Trophoblast cell (in vitro differentiated cells and primary cell): ENCODE measurements around the gene OSCAR. TPM values are rescaled to one million over a fixed set of nuclear protein-coding genes. Genes with fewer than 3 reads are reported as not detected.

Experiments used
- DNase-seq, 2 donors: peaks; one replicate each; pipeline ENCODE4 v3.0.0-alpha.2; 2016
- H2AFZ ChIP-seq: 2 replicates; pipeline ENCODE4 v1.6.1; 2013; ENCODE audit warnings: low read length, moderate library complexity, mild to moderate bottlenecking; ENCODE audit not compliant: insufficient read depth, poor library complexity
- H2AK5ac ChIP-seq: 2 replicates; pipeline ENCODE4 v1.6.1; 2013; ENCODE audit warnings: mild to moderate bottlenecking, low read length
- H2BK120ac ChIP-seq: 2 replicates; pipeline ENCODE4 v1.6.1; 2013; ENCODE audit warnings: low read length, mild to moderate bottlenecking, moderate library complexity; ENCODE audit not compliant: insufficient read depth, poor library complexity
- H2BK12ac ChIP-seq: 2 replicates; pipeline ENCODE4 v1.6.1; 2013; ENCODE audit warnings: mild to moderate bottlenecking, low read length, moderate library complexity
- H2BK5ac ChIP-seq: 2 replicates; pipeline ENCODE4 v1.6.1; 2013; ENCODE audit warnings: low read length, low read depth, moderate library complexity, mild to moderate bottlenecking; ENCODE audit not compliant: poor library complexity
- H3K14ac ChIP-seq: 2 replicates; pipeline ENCODE4 v1.6.1; 2013; ENCODE audit warnings: mild to moderate bottlenecking, low read length
- H3K18ac ChIP-seq: 2 replicates; pipeline ENCODE4 v1.6.1; 2013; ENCODE audit warnings: mild to moderate bottlenecking, low read length
- H3K23ac ChIP-seq: 2 replicates; pipeline ENCODE4 v1.6.1; 2013; ENCODE audit warnings: low read length
- H3K27ac ChIP-seq: 2 replicates; pipeline ENCODE4 v1.5.1; 2013; ENCODE audit warnings: low read depth, mild to moderate bottlenecking, inconsistent platforms, low read length, moderate library complexity
- H3K27me3 ChIP-seq: 2 replicates; pipeline ENCODE4 v1.6.1; 2013; ENCODE audit warnings: inconsistent platforms, mild to moderate bottlenecking, low read length, moderate library complexity; ENCODE audit not compliant: insufficient read depth
- H3K36me3 ChIP-seq, 2 experiments: 1 replicate in 1 of 2; 2 replicates in 1 of 2; pipeline ENCODE4 v1.6.1; 2013; ENCODE audit warnings: low read length in 2 of 2, mild to moderate bottlenecking in 2 of 2, moderate library complexity in 1 of 2; ENCODE audit not compliant: insufficient read depth in 2 of 2, control insufficient read depth in 1 of 2
- H3K4ac ChIP-seq: 2 replicates; pipeline ENCODE4 v1.6.1; 2013; ENCODE audit warnings: low read depth, mild to moderate bottlenecking, low read length, moderate library complexity
- H3K4me1 ChIP-seq, 2 experiments: 1 replicate in 1 of 2; 2 replicates in 1 of 2; pipeline ENCODE4 v1.6.1; 2013; ENCODE audit warnings: low read length in 2 of 2, mild to moderate bottlenecking in 2 of 2, moderate library complexity in 1 of 2; ENCODE audit not compliant: insufficient read depth in 2 of 2, control insufficient read depth in 1 of 2
- H3K4me2 ChIP-seq: 2 replicates; pipeline ENCODE4 v1.6.1; 2013; ENCODE audit warnings: inconsistent platforms, mild to moderate bottlenecking, low read length, moderate library complexity
- H3K4me3 ChIP-seq: 2 replicates; pipeline ENCODE4 v1.5.1; 2013; ENCODE audit warnings: mild to moderate bottlenecking, low read depth, low read length, inconsistent platforms
- H3K79me1 ChIP-seq: one replicate; pipeline ENCODE4 v1.6.1; 2013; ENCODE audit warnings: low read length
- H3K79me2 ChIP-seq: 2 replicates; pipeline ENCODE4 v1.6.1; 2013; ENCODE audit warnings: low read length, mild to moderate bottlenecking; ENCODE audit not compliant: control insufficient read depth, insufficient read depth, poor library complexity
- H3K9ac ChIP-seq: 2 replicates; pipeline ENCODE4 v1.6.1; 2013; ENCODE audit warnings: mild to moderate bottlenecking, low read length
- H3K9me3 ChIP-seq: 2 replicates; pipeline ENCODE4 v1.6.1; 2013; ENCODE audit warnings: low read depth, mild to moderate bottlenecking, control low read depth, inconsistent platforms, low read length; ENCODE audit not compliant: insufficient read depth
- H4K12ac ChIP-seq: 2 replicates; pipeline ENCODE4 v1.6.1; 2013; ENCODE audit warnings: low read depth, mild to moderate bottlenecking, low read length, moderate library complexity
- H4K8ac ChIP-seq: 2 replicates; pipeline ENCODE4 v1.6.1; 2013; ENCODE audit warnings: low read depth, mild to moderate bottlenecking, low read length, moderate library complexity
- H4K91ac ChIP-seq: one replicate; pipeline ENCODE4 v1.6.1; 2013; ENCODE audit warnings: low read depth, mild to moderate bottlenecking, low read length, moderate library complexity
- WGBS: extraction: QIAGEN DNeasy Blood & Tissue Kit; methylation state at CpG from one replicate; pipeline ENCODE4 v1.1.7; 2013; ENCODE audit warnings: missing lambda C conversion rate; ENCODE audit not compliant: insufficient read length, insufficient coverage; ENCODE audit errors: extremely low coverage; 5-methylcytosine and 5-hydroxymethylcytosine counted together
- polyA plus RNA-seq: library from polyadenylated mRNA; stranded (reverse); fragments of 200-250 nt; gene quantifications from 2 replicates; pipeline ENCODE4 v1.2.3, GENCODE V29; 2013

Gene OSCAR, protein sequence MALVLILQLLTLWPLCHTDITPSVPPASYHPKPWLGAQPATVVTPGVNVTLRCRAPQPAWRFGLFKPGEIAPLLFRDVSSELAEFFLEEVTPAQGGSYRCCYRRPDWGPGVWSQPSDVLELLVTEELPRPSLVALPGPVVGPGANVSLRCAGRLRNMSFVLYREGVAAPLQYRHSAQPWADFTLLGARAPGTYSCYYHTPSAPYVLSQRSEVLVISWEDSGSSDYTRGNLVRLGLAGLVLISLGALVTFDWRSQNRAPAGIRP
- polyA plus RNA-seq, result 0.07 and 0.08 TPM in 2 replicates

DNA sequence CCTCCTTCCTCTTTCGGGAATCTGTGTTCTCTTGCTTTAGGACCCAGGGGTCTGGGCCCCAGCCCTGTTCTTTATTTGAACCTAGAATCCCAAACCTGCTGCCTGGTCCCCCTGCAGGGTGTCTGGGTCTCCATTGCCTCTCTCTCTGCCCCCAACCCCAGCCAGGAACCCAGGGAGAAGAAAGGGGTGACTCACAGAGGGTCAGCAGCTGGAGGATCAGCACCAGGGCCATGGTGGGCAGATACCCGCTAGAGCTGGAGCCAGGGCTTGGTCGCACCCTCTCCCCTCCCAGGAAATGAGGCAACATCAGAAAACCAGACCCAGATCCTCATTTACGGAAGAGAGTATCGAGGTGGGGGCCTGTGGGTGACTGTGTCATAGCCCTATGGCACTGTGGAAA, at the start of gene OSCAR:
Gene OSCAR, minus strand, starts transcription at position 243 of the 400 bp plus-strand sequence. Its CDS starts 11 bp downstream, at position 232.
- Histone ChIP-seq H3K9ac (peak within 1 kb of the TSS; percentile 21), H4K12ac (no peak within 1 kb of the TSS), H3K18ac (no peak within 1 kb of the TSS), H4K91ac (no peak within 1 kb of the TSS), H3K27ac (no peak within 1 kb of the TSS), H2BK12ac (no peak within 1 kb of the TSS), H3K14ac (no peak within 1 kb of the TSS), H3K79me1 (peaks cover 7% of the 10 kb centered on the region), H2AK5ac (no peak within 1 kb of the TSS), H3K4ac (no peak within 1 kb of the TSS), H4K8ac (no peak within 1 kb of the TSS), H3K79me2 (peaks cover 5% of the 10 kb centered on the region), H3K4me2 (no peak within 1 kb of the TSS), H2BK120ac (no peak within 1 kb of the TSS), H3K9me3 (no peaks in the 10 kb centered on the region), H2AFZ (no peak within 1 kb of the TSS), H3K23ac (no peak within 1 kb of the TSS), H3K4me3 (no peak within 1 kb of the TSS), H3K36me3 (peaks cover 3 to 4% of the 10 kb centered on the region in 2 experiments), H3K4me1 (peaks cover 3 to 12% of the 10 kb centered on the region in 2 experiments), H3K27me3 (peaks cover 3% of the 10 kb centered on the region), H2BK5ac (no peak within 1 kb of the TSS)
- no CpG with 5 or more reads among the region's 5 CpGs for WGBS
- peak in 1 of 2 donors; percentile 25 for DNase-seq

DNA sequence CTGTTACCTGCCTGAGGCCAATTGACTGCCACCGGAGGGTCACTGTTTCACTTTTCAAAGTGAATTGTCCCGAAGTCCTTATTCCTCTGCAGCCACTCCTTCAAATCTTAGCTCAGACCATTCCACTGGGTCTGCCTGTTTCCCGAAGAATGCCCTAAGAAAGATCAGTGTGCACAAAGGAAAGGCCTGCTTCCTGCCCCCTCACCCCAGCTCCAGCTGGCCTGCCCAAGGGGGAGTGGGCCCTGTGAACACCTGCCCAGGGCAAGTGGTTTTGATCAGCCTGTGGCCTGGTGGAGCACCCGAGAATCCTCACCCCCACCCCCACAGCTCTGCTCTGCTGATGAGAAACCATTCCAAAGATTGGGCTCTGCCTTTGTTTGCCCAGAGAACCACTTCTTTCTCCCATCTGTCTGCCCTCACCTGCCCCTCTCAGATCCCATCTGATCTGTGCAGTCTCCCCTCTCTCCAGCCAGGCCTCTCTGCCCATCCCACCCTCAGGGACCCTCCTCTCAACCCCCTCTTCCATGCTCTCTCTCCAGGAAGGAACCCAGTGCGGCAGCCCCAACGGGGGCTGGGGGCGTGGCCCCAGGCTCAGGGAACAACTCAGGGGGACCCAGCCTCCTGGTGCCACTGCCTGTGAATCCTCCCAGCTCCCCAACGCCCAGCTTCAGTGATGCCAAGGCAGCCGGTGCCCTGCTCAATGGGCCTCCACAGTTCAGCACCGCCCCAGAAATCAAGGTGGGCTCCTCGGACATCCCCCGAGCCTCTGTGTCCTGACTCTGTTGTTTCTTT, 48.6 kb upstream of the OSCAR start:
- Histone ChIP-seq H3K4me3 (no peak overlapping the region), H3K4ac (no peak overlapping the region), H3K9me3 (peaks cover 1% of the 10 kb centered on the region), H3K4me2 (no peak overlapping the region), H3K79me1 (no peaks in the 10 kb centered on the region), H3K4me1 (no peaks in the 10 kb centered on the region), H3K23ac (no peak overlapping the region), H3K27me3 (no peaks in the 10 kb centered on the region), H2BK120ac (no peak overlapping the region), H4K12ac (no peak overlapping the region), H3K36me3 (peaks cover 96 to 98% of the 10 kb centered on the region in 2 experiments), H4K8ac (no peak overlapping the region), H2AK5ac (no peak overlapping the region), H3K27ac (no peak overlapping the region), H2AFZ (no peak overlapping the region), H2BK5ac (no peak overlapping the region), H3K79me2 (no peaks in the 10 kb centered on the region), H3K18ac (no peak overlapping the region), H2BK12ac (no peak overlapping the region), H3K14ac (no peak overlapping the region), H4K91ac (no peak overlapping the region), H3K9ac (no peak overlapping the region)
- no CpG with 5 or more reads among the region's 12 CpGs for whole genome bisulfite sequencing
- no peak for DNase-seq

DNA sequence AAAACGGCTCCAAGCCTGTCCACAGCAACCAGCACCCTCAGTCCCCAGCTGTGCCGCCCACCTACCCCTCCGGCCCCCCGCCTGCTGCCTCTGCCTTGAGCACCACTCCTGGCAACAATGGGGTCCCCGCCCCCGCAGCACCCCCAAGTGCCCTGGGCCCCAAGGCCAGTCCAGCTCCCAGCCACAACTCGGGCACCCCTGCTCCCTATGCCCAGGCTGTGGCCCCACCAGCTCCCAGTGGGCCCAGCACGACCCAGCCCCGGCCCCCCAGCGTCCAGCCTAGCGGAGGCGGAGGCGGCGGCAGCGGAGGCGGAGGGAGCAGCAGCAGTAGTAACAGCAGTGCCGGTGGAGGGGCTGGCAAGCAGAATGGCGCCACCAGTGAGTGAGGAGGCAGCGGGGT, 47.6 kb upstream of the OSCAR start:
- Histone ChIP-seq H3K23ac (no peak overlapping the region), H3K14ac (no peak overlapping the region), H2AK5ac (no peak overlapping the region), H3K9ac (no peak overlapping the region), H4K8ac (no peak overlapping the region), H3K9me3 (peaks cover 1% of the 10 kb centered on the region), H3K36me3 (peaks cover 96 to 98% of the 10 kb centered on the region in 2 experiments), H4K12ac (no peak overlapping the region), H3K4ac (no peak overlapping the region), H3K4me1 (no peaks in the 10 kb centered on the region), H3K79me1 (no peaks in the 10 kb centered on the region), H2BK120ac (no peak overlapping the region), H3K27me3 (no peaks in the 10 kb centered on the region), H3K4me3 (no peak overlapping the region), H2AFZ (no peak overlapping the region), H2BK5ac (no peak overlapping the region), H4K91ac (no peak overlapping the region), H3K18ac (no peak overlapping the region), H2BK12ac (no peak overlapping the region), H3K79me2 (no peaks in the 10 kb centered on the region), H3K27ac (no peak overlapping the region), H3K4me2 (no peak overlapping the region)
- DNase-seq, result no peak
- WGBS, result no CpG with 5 or more reads among the region's 19 CpGs

DNA sequence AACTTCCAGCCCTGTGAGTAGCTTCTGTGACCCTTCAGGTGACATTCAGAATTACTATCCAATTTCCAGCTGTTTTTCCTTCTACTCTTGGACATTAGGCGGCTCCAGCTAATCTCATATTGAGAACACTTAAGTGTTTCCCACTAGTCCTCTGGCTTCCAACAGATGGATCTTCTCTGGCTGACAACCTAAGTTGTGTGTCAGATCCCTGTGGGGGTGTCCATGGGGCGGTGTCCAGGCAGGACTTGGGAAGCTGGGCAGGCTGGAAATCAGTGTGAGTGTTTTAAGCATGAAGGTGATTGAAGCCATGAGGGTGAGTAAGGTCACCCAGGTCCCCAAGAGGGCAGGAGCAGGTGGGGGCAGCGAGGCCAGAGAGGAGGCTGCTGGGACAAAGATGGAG, 47.1 kb upstream of the OSCAR start:
- no peak overlapping the region for H3K9ac ChIP-seq
- no peak overlapping the region for H4K91ac ChIP-seq
- no CpG with 5 or more reads among the region's 3 CpGs for WGBS
- peaks cover 96 to 98% of the 10 kb centered on the region in 2 experiments for H3K36me3 ChIP-seq
- H3K4me1 ChIP-seq, result no peaks in the 10 kb centered on the region
- no peak overlapping the region for H3K4me2 ChIP-seq
- no peaks in the 10 kb centered on the region for H3K79me1 ChIP-seq
- no peak overlapping the region for H3K18ac ChIP-seq
- DNase-seq, result no peak
- H2BK120ac ChIP-seq, result no peak overlapping the region
- no peak overlapping the region for H3K4ac ChIP-seq
- H3K27me3 ChIP-seq, result no peaks in the 10 kb centered on the region
- H2BK12ac ChIP-seq, result no peak overlapping the region
- H3K27ac ChIP-seq, result no peak overlapping the region
- H3K14ac ChIP-seq, result no peak overlapping the region
- no peak overlapping the region for H2AFZ ChIP-seq
- H2BK5ac ChIP-seq, result no peak overlapping the region
- no peak overlapping the region for H3K23ac ChIP-seq
- H3K9me3 ChIP-seq, result peaks cover 1% of the 10 kb centered on the region
- H3K79me2 ChIP-seq, result no peaks in the 10 kb centered on the region
- H4K8ac ChIP-seq, result no peak overlapping the region
- no peak overlapping the region for H3K4me3 ChIP-seq
- H4K12ac ChIP-seq, result no peak overlapping the region
- H2AK5ac ChIP-seq, result no peak overlapping the region
